Measurements from ENCODE around the gene MPIG6B.

DNA sequence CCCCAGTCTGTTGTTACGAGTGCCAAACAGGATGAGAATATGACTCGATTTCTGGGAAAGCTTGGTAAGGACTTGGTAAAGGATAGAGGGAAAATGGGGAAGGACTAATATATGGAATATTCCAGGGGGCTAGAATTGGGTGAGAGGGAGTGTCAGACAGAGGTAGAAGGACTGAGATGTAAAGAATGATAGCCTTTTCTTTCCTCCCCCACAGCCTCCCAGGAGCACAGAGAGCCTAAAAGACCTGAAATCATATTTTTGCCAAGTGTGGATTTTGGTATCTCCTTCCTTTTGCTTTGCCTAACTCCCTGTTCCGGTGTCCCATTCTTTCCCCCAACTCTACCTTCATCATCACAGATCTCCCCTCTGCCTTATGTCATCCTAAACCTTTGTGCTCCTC lies 19.7 kb downstream of the MPIG6B start:
- TF ChIP-seq, protein P1, sequence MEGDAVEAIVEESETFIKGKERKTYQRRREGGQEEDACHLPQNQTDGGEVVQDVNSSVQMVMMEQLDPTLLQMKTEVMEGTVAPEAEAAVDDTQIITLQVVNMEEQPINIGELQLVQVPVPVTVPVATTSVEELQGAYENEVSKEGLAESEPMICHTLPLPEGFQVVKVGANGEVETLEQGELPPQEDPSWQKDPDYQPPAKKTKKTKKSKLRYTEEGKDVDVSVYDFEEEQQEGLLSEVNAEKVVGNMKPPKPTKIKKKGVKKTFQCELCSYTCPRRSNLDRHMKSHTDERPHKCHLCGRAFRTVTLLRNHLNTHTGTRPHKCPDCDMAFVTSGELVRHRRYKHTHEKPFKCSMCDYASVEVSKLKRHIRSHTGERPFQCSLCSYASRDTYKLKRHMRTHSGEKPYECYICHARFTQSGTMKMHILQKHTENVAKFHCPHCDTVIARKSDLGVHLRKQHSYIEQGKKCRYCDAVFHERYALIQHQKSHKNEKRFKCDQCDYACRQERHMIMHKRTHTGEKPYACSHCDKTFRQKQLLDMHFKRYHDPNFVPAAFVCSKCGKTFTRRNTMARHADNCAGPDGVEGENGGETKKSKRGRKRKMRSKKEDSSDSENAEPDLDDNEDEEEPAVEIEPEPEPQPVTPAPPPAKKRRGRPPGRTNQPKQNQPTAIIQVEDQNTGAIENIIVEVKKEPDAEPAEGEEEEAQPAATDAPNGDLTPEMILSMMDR (IDR thresholded peaks at IDR 0.05): no peak
- no peak for TF ChIP-seq EZH2 (IDR thresholded peaks at IDR 0.05)

Measured in neural progenitor cell (in vitro differentiated cells).